ENCODE results near the gene ACSL5.
"Not testable (repeated sequence)": the region's sequence is repeated elsewhere in the genome, so short reads cannot be mapped to it uniquely, and the experiment has no call there.

Gene ACSL5

DNA sequence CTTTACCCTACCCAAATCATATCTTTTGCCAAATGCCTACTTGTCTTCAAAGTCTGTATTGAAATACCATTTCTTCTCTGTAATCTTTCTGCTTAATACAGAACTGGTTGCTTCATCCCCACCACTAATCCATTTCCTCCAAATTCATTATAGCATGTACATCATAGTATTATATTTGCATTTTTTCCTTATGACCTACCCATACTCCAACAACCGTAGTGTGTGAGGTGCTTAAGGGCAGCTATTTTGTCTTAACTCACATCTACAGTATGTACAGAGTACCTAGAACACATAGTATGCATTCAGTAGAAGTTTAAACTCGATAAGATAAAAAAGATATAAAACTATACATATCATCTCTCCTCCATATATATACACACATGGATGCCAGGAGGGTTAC lies 23.7 kb downstream of the ACSL5 start:
- no peaks in the 10 kb centered on the region for H3F3A ChIP-seq (ENCODE audit: insufficient read depth, low read length)
- H3K4me2 ChIP-seq (ENCODE audit: low read length): no peak overlapping the region
- H3K36me3 ChIP-seq (ENCODE audit: insufficient read depth, low read length): peaks cover 49% of the 10 kb centered on the region
- no peaks in the 10 kb centered on the region for H3K9me2 ChIP-seq (ENCODE audit: low read depth, low read length)
- TF ChIP-seq, protein P1, sequence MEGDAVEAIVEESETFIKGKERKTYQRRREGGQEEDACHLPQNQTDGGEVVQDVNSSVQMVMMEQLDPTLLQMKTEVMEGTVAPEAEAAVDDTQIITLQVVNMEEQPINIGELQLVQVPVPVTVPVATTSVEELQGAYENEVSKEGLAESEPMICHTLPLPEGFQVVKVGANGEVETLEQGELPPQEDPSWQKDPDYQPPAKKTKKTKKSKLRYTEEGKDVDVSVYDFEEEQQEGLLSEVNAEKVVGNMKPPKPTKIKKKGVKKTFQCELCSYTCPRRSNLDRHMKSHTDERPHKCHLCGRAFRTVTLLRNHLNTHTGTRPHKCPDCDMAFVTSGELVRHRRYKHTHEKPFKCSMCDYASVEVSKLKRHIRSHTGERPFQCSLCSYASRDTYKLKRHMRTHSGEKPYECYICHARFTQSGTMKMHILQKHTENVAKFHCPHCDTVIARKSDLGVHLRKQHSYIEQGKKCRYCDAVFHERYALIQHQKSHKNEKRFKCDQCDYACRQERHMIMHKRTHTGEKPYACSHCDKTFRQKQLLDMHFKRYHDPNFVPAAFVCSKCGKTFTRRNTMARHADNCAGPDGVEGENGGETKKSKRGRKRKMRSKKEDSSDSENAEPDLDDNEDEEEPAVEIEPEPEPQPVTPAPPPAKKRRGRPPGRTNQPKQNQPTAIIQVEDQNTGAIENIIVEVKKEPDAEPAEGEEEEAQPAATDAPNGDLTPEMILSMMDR (IDR thresholded peaks at IDR 0.05; ENCODE audit: low read length): no peak
- no peak for TF ChIP-seq EZH2 (IDR thresholded peaks at IDR 0.05; ENCODE audit: borderline replicate concordance, low read length)
- no peaks in the 10 kb centered on the region for H3K4me1 ChIP-seq (ENCODE audit: insufficient read depth, low read length, severe bottlenecking)
- no peak overlapping the region for H3K4me3 ChIP-seq (ENCODE audit: low read depth, low read length, poor library complexity, severe bottlenecking)
- no peaks in the 10 kb centered on the region for H3K79me2 ChIP-seq (ENCODE audit: insufficient read depth, low read length)
- H3K9me3 ChIP-seq (ENCODE audit: low read length): no peaks in the 10 kb centered on the region
- no peak overlapping the region for H3K9ac ChIP-seq (ENCODE audit: low read length)
- H3K27ac ChIP-seq (ENCODE audit: low read depth, low read length, poor library complexity, severe bottlenecking): no peak overlapping the region
- H4K20me1 ChIP-seq (ENCODE audit: insufficient read depth, low read length): no peaks in the 10 kb centered on the region
- no peaks in the 10 kb centered on the region for H3K27me3 ChIP-seq (ENCODE audit: insufficient read depth, low read length)
- H2AFZ ChIP-seq (ENCODE audit: low read length): no peak overlapping the region

DNA sequence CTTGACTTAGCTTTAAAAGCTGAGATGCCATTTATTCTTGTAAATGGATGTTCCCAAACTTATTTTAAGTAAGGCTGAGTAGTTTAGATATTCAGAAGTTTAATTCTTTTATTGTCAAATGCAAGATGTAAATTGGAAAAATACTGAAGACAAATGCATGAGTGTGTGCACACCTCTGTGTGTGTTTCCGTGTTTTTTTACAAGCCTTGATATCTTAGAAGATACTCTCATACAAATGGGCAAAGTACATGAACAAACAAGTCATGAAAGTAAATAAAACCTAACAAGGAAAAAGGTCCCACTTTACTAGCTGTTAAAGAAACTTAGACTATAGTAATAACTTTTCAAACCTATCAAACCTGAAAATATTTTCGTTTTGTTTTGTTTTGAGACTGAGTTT lies 29.0 kb downstream of the ACSL5 start:
- peaks cover 70% of the 10 kb centered on the region for H3K36me3 ChIP-seq (ENCODE audit: insufficient read depth, low read length)
- H3K9ac ChIP-seq (ENCODE audit: low read length): no peak overlapping the region
- no peak overlapping the region for H3K27ac ChIP-seq (ENCODE audit: low read depth, low read length, poor library complexity, severe bottlenecking)
- no peaks in the 10 kb centered on the region for H4K20me1 ChIP-seq (ENCODE audit: insufficient read depth, low read length)
- no peaks in the 10 kb centered on the region for H3K4me1 ChIP-seq (ENCODE audit: insufficient read depth, low read length, severe bottlenecking)
- H3K4me3 ChIP-seq (ENCODE audit: low read depth, low read length, poor library complexity, severe bottlenecking): no peak overlapping the region
- H3K4me2 ChIP-seq (ENCODE audit: low read length): no peak overlapping the region
- no peak overlapping the region for H2AFZ ChIP-seq (ENCODE audit: low read length)
- no peaks in the 10 kb centered on the region for H3F3A ChIP-seq (ENCODE audit: insufficient read depth, low read length)
- H3K9me3 ChIP-seq (ENCODE audit: low read length): no peaks in the 10 kb centered on the region
- H3K9me2 ChIP-seq (ENCODE audit: low read depth, low read length): no peaks in the 10 kb centered on the region
- H3K79me2 ChIP-seq (ENCODE audit: insufficient read depth, low read length): no peaks in the 10 kb centered on the region
- H3K27me3 ChIP-seq (ENCODE audit: insufficient read depth, low read length): no peaks in the 10 kb centered on the region
- TF ChIP-seq, protein P1 (IDR thresholded peaks at IDR 0.05; ENCODE audit: low read length): no peak
- no peak for TF ChIP-seq EZH2 (IDR thresholded peaks at IDR 0.05; ENCODE audit: borderline replicate concordance, low read length)

DNA sequence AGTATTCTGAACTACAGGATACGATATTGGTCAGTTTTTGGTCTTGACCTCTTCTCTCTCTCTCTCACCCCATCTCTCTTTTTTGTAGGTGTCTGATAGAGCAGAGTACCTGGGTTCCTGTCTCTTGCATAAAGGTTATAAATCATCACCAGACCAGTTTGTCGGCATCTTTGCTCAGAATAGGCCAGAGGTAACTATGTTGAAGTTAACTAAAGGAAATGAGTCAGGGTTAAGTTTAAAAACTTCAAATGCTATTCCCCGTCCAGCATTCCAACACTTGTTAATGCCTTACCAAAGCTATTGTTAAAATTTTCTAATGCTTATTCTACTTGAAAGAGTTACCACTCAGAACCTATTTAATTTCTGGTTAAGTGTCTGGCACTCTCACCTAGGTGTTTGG lies 30.7 kb downstream of the ACSL5 start:
- Histone ChIP-seq H4K20me1 (ENCODE audit: insufficient read depth, low read length) (no peaks in the 10 kb centered on the region), H3F3A (ENCODE audit: insufficient read depth, low read length) (no peaks in the 10 kb centered on the region)

DNA sequence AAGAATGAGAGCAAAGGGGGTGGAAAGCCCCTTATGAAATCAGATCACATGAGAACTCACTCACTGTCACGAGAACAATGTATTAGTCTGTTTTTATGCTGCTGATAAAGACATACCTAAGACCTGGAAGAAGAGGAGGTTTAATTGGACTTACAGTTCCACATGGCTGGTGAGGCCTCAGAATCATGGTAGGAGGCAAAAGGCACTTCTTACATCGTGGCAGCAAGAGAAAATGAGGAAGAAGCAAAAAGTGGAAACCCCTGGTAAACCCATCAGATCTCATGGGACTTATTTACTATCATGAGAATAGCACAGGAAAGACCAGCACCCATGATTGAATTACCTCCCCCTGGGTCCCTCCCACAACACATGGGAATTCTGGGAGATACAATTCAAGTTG lies 32.9 kb downstream of the ACSL5 start:
- H3K36me3 ChIP-seq (ENCODE audit: insufficient read depth, low read length): peaks cover 80% of the 10 kb centered on the region
- H3K4me2 ChIP-seq (ENCODE audit: low read length); H3K9ac ChIP-seq (ENCODE audit: low read length); H3K27ac ChIP-seq (ENCODE audit: low read depth, low read length, poor library complexity, severe bottlenecking); H3F3A ChIP-seq (ENCODE audit: insufficient read depth, low read length); H3K4me3 ChIP-seq (ENCODE audit: low read depth, low read length, poor library complexity, severe bottlenecking); H3K27me3 ChIP-seq (ENCODE audit: insufficient read depth, low read length); H3K79me2 ChIP-seq (ENCODE audit: insufficient read depth, low read length); H2AFZ ChIP-seq (ENCODE audit: low read length); H4K20me1 ChIP-seq (ENCODE audit: insufficient read depth, low read length); H3K9me2 ChIP-seq (ENCODE audit: low read depth, low read length); H3K4me1 ChIP-seq (ENCODE audit: insufficient read depth, low read length, severe bottlenecking); H3K9me3 ChIP-seq (ENCODE audit: low read length): not testable (repeated sequence)

More for the DNA sequence above, 30.7 kb downstream of the ACSL5 start:
- H2AFZ ChIP-seq (ENCODE audit: low read length): no peak overlapping the region
- no peaks in the 10 kb centered on the region for H3K79me2 ChIP-seq (ENCODE audit: insufficient read depth, low read length)
- H3K27me3 ChIP-seq (ENCODE audit: insufficient read depth, low read length): no peaks in the 10 kb centered on the region
- no peak for TF ChIP-seq EZH2 (IDR thresholded peaks at IDR 0.05; ENCODE audit: borderline replicate concordance, low read length)
- TF ChIP-seq, protein P1 (IDR thresholded peaks at IDR 0.05; ENCODE audit: low read length): no peak
- no peak overlapping the region for H3K4me2 ChIP-seq (ENCODE audit: low read length)
- H3K9me3 ChIP-seq (ENCODE audit: low read length): no peaks in the 10 kb centered on the region
- H3K36me3 ChIP-seq (ENCODE audit: insufficient read depth, low read length): peaks cover 75% of the 10 kb centered on the region
- H3K4me1 ChIP-seq (ENCODE audit: insufficient read depth, low read length, severe bottlenecking): no peaks in the 10 kb centered on the region
- H3K9ac ChIP-seq (ENCODE audit: low read length): no peak overlapping the region
- H3K9me2 ChIP-seq (ENCODE audit: low read depth, low read length): no peaks in the 10 kb centered on the region
- H3K4me3 ChIP-seq (ENCODE audit: low read depth, low read length, poor library complexity, severe bottlenecking): no peak overlapping the region
- no peak overlapping the region for H3K27ac ChIP-seq (ENCODE audit: low read depth, low read length, poor library complexity, severe bottlenecking)

Data from OCI-LY1 (cell line).